LNCAP (cell line): ENCODE results near the gene XXYLT1.

Experiments used
- TF ChIP-seq, protein P1 (sequence below): fragments of 450-650 bp; IDR thresholded peaks from 2 replicates; pipeline ENCODE4 v1.5.1; 2017; ENCODE audit warnings: mild to moderate bottlenecking

The XXYLT1 gene

DNA sequence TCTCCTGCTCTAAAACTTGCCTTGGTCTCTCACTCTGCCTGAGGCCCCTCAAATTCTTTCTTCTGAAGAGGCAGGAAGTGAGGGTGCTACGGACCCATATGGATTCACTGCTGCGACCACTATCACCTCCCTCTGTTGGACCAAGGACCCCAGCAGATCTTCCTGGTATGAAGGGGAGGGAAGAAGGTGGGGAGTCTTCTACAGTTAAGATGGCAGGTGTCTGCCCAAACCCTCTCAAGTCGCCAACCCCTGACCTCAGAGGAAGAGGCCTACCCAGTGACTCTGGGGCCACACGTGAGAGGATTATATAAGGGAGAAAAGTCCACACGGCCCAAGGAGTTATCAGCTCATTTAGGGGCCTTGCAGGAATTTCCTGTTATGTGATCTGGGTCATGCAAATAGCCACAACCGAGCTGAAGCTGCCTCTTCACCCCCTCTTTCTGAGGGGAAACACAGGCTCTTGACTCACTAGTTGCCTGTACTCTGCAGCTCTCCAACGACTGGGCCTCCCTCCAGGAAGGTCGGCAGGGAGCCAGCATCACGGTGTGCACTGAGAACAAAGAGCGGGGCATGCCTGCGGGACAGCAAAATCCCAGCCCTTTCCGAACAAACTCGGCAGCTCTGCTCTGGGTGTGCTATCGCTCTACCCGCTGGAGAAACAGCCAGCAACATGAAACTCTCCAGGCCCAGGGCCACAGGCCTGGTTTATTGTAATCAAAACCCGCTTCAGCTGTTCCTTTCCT is 116.0 kb downstream of the XXYLT1 start:
- TF ChIP-seq, protein P1, sequence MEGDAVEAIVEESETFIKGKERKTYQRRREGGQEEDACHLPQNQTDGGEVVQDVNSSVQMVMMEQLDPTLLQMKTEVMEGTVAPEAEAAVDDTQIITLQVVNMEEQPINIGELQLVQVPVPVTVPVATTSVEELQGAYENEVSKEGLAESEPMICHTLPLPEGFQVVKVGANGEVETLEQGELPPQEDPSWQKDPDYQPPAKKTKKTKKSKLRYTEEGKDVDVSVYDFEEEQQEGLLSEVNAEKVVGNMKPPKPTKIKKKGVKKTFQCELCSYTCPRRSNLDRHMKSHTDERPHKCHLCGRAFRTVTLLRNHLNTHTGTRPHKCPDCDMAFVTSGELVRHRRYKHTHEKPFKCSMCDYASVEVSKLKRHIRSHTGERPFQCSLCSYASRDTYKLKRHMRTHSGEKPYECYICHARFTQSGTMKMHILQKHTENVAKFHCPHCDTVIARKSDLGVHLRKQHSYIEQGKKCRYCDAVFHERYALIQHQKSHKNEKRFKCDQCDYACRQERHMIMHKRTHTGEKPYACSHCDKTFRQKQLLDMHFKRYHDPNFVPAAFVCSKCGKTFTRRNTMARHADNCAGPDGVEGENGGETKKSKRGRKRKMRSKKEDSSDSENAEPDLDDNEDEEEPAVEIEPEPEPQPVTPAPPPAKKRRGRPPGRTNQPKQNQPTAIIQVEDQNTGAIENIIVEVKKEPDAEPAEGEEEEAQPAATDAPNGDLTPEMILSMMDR: no peak

DNA sequence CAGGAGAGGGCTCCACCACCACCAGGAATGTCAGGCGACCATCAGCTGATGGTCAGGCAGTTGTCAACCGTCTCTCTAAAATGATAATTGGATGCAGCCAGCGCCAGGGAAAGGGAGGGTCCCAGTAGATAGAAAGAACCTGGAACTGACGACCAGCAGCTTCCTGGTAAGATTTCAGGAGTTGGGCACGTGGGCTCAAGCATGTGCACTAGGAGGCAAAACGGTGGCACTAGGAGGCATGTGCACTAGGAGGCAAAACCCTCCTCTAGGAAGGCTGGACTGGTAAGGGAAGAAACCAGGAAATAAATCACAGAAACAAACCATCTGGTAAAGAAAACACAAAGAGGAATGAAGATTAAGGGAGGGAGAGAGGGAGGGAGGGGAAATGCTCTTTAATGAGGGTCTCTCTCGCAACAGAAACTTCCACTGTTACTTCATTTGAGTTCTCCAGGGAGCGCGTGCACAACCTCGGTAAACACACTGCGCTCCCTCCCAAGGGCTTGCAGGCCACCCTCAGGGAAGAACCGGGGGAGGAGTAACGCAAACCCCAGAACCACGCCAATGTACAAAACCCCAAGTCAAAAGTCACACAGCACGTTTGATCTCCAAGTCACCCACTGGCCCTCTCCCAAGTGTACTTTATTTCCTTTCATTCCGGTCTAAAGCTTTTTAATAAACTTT is 116.7 kb downstream of the XXYLT1 start:
- TF ChIP-seq, protein P1: no peak

DNA sequence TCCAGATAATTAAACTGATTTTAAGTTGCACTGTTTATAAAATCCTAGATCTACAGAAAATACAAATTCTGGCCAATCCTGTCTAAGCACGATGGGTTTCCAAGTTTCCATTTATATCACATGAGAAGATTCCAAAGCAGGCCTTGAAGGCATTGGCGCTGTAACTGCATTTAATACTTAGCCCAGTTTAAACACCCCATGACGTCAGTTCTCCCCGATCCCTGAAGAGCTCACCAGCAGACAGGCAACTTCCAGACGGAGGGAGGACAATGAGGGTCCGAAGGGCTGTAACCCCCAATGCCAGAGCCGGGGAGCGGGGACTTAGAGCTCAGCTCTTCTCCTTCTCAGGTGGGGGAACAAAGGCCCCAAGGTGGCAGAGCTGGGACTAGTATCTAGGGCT is 117.3 kb downstream of the XXYLT1 start:
- TF ChIP-seq, protein P1: no peak

DNA sequence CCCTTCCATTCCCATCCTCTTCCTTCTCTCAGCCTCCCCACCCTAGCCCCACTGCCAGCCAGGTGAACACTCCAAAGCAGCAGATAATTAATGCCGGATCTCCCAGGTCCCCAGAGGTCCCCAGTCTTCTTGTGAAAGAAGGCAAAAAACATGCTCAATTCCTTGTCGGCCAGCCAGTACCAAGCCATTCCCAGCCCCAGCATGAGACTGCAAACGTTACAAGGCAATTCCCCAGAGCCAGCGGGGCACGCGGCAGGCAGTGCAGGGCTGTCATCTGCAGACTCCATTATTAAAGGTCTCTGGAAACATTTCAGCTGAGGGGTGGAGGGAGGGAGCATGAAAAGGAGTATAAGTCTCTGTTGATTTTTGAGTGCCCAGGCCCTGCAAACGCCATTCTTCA is 117.8 kb downstream of the XXYLT1 start:
- TF ChIP-seq, protein P1: no peak

DNA sequence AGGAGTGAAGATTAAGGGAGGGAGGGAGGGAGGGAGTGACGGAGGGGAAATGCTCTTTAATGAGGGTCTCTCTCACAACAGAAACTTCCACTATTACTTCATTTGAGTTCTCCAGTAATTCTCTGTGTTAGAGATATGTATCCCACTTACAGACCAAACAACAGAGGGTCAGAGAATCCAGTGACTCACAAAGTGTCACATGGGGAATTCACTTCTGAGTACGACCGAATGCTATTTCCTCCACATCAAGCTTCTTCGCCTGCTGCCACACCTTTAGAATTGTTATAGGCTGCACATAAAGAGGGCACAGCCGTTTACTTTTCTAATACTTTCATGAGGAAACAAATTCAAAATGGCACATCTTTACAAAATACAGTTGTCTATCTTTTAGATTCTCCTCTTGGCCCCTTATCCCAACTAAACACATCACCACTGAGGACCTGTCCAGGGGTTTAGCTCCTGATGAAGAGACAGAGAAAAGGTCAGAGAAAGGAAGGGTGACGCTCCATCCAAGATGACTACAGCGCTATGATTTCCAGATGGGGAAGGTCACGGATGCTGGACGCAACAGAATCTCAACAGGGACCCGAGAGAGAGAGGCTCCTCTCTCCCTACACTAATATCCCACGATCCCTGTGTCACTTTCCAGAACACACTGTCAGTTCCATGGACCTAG is 119.0 kb downstream of the XXYLT1 start:
- TF ChIP-seq, protein P1: no peak

DNA sequence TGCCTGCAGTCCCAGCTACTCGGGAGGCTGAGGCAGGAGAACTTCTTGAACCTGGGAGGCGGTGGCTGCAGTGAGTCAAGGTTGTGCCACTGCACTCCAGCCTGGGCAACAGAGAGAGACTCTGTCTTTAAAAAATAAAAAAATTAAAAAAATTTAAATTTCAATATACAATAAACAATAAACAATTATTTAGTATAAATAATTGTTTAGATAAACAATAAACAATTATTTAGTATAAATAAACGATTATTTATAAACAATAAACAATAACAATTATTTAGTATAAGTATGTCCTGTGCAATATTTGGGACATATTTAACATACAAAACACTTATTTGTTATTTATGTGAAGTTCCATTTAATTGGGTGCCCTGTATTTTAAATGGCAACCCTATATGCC is 119.6 kb downstream of the XXYLT1 start:
- TF ChIP-seq, protein P1: no peak

DNA sequence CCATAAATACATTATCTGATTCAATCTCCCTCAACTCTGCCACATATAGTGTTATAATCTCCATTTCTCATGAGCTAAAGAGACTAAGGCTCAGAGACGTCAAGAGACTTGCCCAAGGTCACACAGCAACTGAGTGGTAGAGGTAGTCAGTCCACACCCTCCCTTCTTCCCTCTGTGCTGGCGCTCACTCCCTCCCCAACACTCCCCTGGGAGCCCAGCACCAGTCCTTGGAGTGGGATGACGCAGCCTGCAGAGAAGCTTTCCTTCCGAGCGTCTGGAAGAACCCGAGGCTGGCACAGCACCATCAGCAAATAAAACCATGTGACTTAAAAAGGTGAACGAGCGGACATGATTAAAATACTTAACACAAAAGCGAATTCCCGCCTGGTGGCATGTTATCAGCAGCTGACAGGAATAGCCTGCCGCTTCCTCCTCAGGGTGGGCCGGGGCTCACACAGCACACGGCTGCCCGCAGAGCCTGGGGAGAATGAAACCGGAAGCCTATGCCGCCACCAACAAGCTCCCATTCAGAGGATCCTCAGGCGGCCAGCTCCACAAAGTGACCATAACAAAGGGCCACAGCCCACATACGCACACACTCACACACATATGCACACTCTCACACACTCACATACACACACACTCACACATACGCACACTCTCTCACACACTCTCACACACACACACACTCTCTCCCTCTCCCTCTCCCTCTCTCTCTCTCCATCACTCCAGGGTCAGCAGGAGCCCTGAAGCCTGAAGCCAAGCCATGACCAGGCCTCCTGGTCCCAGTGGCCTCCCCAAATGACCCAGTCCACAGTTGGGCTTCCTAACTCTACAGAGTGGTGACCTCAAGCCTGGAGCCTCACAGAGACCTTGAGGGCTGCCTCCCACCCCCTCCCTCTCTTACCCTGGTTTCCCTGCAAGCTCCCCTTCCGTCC is 120.5 kb downstream of the XXYLT1 start:
- TF ChIP-seq, protein P1: no peak
